ENCODE results near the gene ARFGEF2.
"Not testable (repeated sequence)": the region's sequence is repeated elsewhere in the genome, so short reads cannot be mapped to it uniquely, and the experiment has no call there.

Gene ARFGEF2

GRCh38 chr20:48921168-48921882, at the start of gene ARFGEF2:
TSS of gene ARFGEF2 (plus strand) at chr20:48921711. CDS start at chr20:48921890, 179 bp downstream.
- peak; percentile 95 to 98 for DNase-seq (ENCODE audit: low read depth in 1 of 2, low spot score in 1 of 2)
- TF ChIP-seq JUND (IDR thresholded peaks at IDR 0.05; ENCODE audit: low read depth), result no peak
- in situ Hi-C loops (cut with HindIII; ENCODE audit: low pct_unique_long_range_greater_than_20kb, low sequenced_read_pairs), result no loop called here

GRCh38 chr20:48875233-48875913, 46.1 kb upstream of the ARFGEF2 start:
- no peak for TF ChIP-seq JUND (IDR thresholded peaks at IDR 0.05; ENCODE audit: low read depth)
- no peak for DNase-seq (ENCODE audit: low read depth in 1 of 2, low spot score in 1 of 2)
- in situ Hi-C loops (cut with HindIII; ENCODE audit: low pct_unique_long_range_greater_than_20kb, low sequenced_read_pairs), result no loop called here

- DNase-seq (ENCODE audit: low read depth in 1 of 2, low spot score in 1 of 2), result no peak
- in situ Hi-C loops (cut with HindIII; ENCODE audit: low pct_unique_long_range_greater_than_20kb, low sequenced_read_pairs), result no loop called here
- TF ChIP-seq JUND (IDR thresholded peaks at IDR 0.05; ENCODE audit: low read depth), result no peak
Observed at GRCh38 chr20:48875914-48876240, 45.6 kb upstream of the ARFGEF2 start.

- no peak for TF ChIP-seq JUND (IDR thresholded peaks at IDR 0.05; ENCODE audit: low read depth)
- DNase-seq (ENCODE audit: low read depth in 1 of 2, low spot score in 1 of 2), result no peak
- in situ Hi-C loops (cut with HindIII; ENCODE audit: low pct_unique_long_range_greater_than_20kb, low sequenced_read_pairs), result no loop called here
Observed at GRCh38 chr20:48877304-48877703, 44.2 kb upstream of the ARFGEF2 start.

- DNase-seq (ENCODE audit: low read depth in 1 of 2, low spot score in 1 of 2), result no peak
- no peak for TF ChIP-seq JUND (IDR thresholded peaks at IDR 0.05; ENCODE audit: low read depth)
- in situ Hi-C loops (cut with HindIII; ENCODE audit: low pct_unique_long_range_greater_than_20kb, low sequenced_read_pairs), result no loop called here
Observed at GRCh38 chr20:48878534-48879248, 42.8 kb upstream of the ARFGEF2 start.

- in situ Hi-C loops (cut with HindIII; ENCODE audit: low pct_unique_long_range_greater_than_20kb, low sequenced_read_pairs), result no loop called here
- no peak for DNase-seq (ENCODE audit: low read depth in 1 of 2, low spot score in 1 of 2)
- TF ChIP-seq JUND (IDR thresholded peaks at IDR 0.05; ENCODE audit: low read depth), result no peak
Observed at GRCh38 chr20:48879612-48880245, 41.8 kb upstream of the ARFGEF2 start.

GRCh38 chr20:48880331-48880730, 41.2 kb upstream of the ARFGEF2 start:
- no peak for DNase-seq (ENCODE audit: low read depth in 1 of 2, low spot score in 1 of 2)
- TF ChIP-seq JUND (IDR thresholded peaks at IDR 0.05; ENCODE audit: low read depth), result no peak
- in situ Hi-C loops (cut with HindIII; ENCODE audit: low pct_unique_long_range_greater_than_20kb, low sequenced_read_pairs), result no loop called here

- no peak for DNase-seq (ENCODE audit: low read depth in 1 of 2, low spot score in 1 of 2)
- in situ Hi-C loops (cut with HindIII; ENCODE audit: low pct_unique_long_range_greater_than_20kb, low sequenced_read_pairs), result no loop called here
- TF ChIP-seq JUND (IDR thresholded peaks at IDR 0.05; ENCODE audit: low read depth), result no peak
Observed at GRCh38 chr20:48880981-48881657, 40.4 kb upstream of the ARFGEF2 start.

GRCh38 chr20:48885237-48885636, 36.3 kb upstream of the ARFGEF2 start:
- in situ Hi-C loops (cut with HindIII; ENCODE audit: low pct_unique_long_range_greater_than_20kb, low sequenced_read_pairs), result no loop called here
- no peak for DNase-seq (ENCODE audit: low read depth in 1 of 2, low spot score in 1 of 2)
- TF ChIP-seq JUND (IDR thresholded peaks at IDR 0.05; ENCODE audit: low read depth), result no peak

- TF ChIP-seq JUND (IDR thresholded peaks at IDR 0.05; ENCODE audit: low read depth), result no peak
- DNase-seq (ENCODE audit: low read depth in 1 of 2, low spot score in 1 of 2), result no peak
- in situ Hi-C loops (cut with HindIII; ENCODE audit: low pct_unique_long_range_greater_than_20kb, low sequenced_read_pairs), result no loop called here
Observed at GRCh38 chr20:48886194-48886593, 35.3 kb upstream of the ARFGEF2 start.

GRCh38 chr20:48886811-48887210, 34.7 kb upstream of the ARFGEF2 start:
- no peak for TF ChIP-seq JUND (IDR thresholded peaks at IDR 0.05; ENCODE audit: low read depth)
- in situ Hi-C loops (cut with HindIII; ENCODE audit: low pct_unique_long_range_greater_than_20kb, low sequenced_read_pairs), result no loop called here
- DNase-seq (ENCODE audit: low read depth in 1 of 2, low spot score in 1 of 2), result no peak

GRCh38 chr20:48888517-48888916, 33.0 kb upstream of the ARFGEF2 start:
- DNase-seq (ENCODE audit: low read depth in 1 of 2, low spot score in 1 of 2); in situ Hi-C loops (cut with HindIII; ENCODE audit: low pct_unique_long_range_greater_than_20kb, low sequenced_read_pairs): not testable (repeated sequence)
